HT1080 (cell line): ENCODE measurements around the gene PCDHGA1. TPM values are rescaled to one million over a fixed set of nuclear protein-coding genes. Genes with fewer than 3 reads are reported as not detected.

Experiments used
- DNase-seq: peaks from one replicate; pipeline ENCODE4 v3.0.0-alpha.2; 2015; ENCODE audit warnings: low read depth
- total RNA-seq: library from RNA; depleted of rRNA; stranded (reverse); fragments of >200 nt; shearing (Covaris generic); gene quantifications from 2 replicates; pipeline ENCODE4 v1.2.3, GENCODE V29; 2014

Gene PCDHGA1
- total RNA-seq, 1 experiment from 2014 or later: 0.32 TPM

GRCh38 chr5:141512390-141512910 lies 182.1 kb downstream of the PCDHGA1 start:
- no peak for DNase-seq

- no peak for DNase-seq
Observed at GRCh38 chr5:141512911-141513626, 182.8 kb downstream of the PCDHGA1 start.

- DNase-seq: no peak
Observed at GRCh38 chr5:141513627-141514329, 183.5 kb downstream of the PCDHGA1 start.

GRCh38 chr5:141514330-141515133 lies 184.2 kb downstream of the PCDHGA1 start:
- peak; percentile 22 for DNase-seq

GRCh38 chr5:141515141-141515540 lies 184.8 kb downstream of the PCDHGA1 start:
- no peak for DNase-seq

- DNase-seq: no peak
Observed at GRCh38 chr5:141515946-141516671, 185.8 kb downstream of the PCDHGA1 start.

- no peak for DNase-seq
Observed at GRCh38 chr5:141516672-141517025, 186.3 kb downstream of the PCDHGA1 start.

- DNase-seq: no peak
Observed at GRCh38 chr5:141517312-141517711, 187.0 kb downstream of the PCDHGA1 start.

GRCh38 chr5:141517880-141518617 lies 187.7 kb downstream of the PCDHGA1 start:
- no peak for DNase-seq

- peak; percentile 24 for DNase-seq
Observed at GRCh38 chr5:141518618-141519015, 188.3 kb downstream of the PCDHGA1 start.

GRCh38 chr5:141519605-141520565 lies 189.6 kb downstream of the PCDHGA1 start:
- peak; percentile 24 for DNase-seq

- DNase-seq: peak; percentile 100
Observed at GRCh38 chr5:141521244-141521781, 191.0 kb downstream of the PCDHGA1 start.

GRCh38 chr5:141522301-141522700 lies 192.0 kb downstream of the PCDHGA1 start:
- no peak for DNase-seq

- no peak for DNase-seq
Observed at GRCh38 chr5:141523991-141524390, 193.7 kb downstream of the PCDHGA1 start.

GRCh38 chr5:141524604-141525597 lies 194.6 kb downstream of the PCDHGA1 start:
- peak; percentile 97 for DNase-seq

- no peak for DNase-seq
Observed at GRCh38 chr5:141525653-141526052, 195.3 kb downstream of the PCDHGA1 start.

- no peak for DNase-seq
Observed at GRCh38 chr5:141527426-141527825, 197.1 kb downstream of the PCDHGA1 start.
